ENCODE results near the gene DUSP9. TPM values are rescaled to one million over a fixed set of nuclear protein-coding genes. Genes with fewer than 3 reads are reported as not detected.
"Not testable (repeated sequence)": the region's sequence is repeated elsewhere in the genome, so short reads cannot be mapped to it uniquely, and the experiment has no call there.

DUSP9 gene
- total RNA-seq, 1 donor from 2014 or later = not detected

GRCh38 chrX:153601511-153602110 is 45.4 kb upstream of the DUSP9 start:
- ATAC-seq (no peak), DNase-seq (no peak)
- H3K4me3 ChIP-seq = no peak overlapping the region
- H3K36me3 ChIP-seq = no peaks in the 10 kb centered on the region
- H3K4me1 ChIP-seq = peaks cover 8% of the 10 kb centered on the region
- H3K9me3 ChIP-seq = no peaks in the 10 kb centered on the region
- intact Hi-C loops (cut with DNase I) = no loop called here
- no peak overlapping the region for H3K27ac ChIP-seq
- no peak for TF ChIP-seq CTCF (IDR thresholded peaks at IDR 0.05)
- no peaks in the 10 kb centered on the region for H3K27me3 ChIP-seq

DNA sequence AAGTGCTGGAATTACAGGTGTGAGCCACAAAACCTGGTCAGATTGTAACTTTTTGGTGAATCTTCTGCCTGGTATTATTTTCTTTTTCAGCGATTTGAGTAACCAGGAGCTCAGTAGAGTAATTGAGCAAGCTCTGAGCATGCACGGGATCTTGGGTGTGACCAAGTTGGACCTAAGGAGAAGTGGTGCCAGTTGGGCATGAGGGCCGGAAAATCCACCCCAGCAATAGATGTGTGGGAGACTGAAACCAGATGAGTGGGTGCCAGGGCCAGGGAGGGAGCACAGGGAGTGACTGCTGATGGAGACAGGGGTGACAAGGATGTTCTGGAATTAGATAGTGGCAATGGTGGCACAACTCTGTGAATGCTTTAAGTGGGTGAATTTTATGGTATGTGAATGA is 44.4 kb upstream of the DUSP9 start:
- Histone ChIP-seq H3K27ac (no peak overlapping the region), H3K4me1 (peaks cover 8% of the 10 kb centered on the region), H3K27me3 (no peaks in the 10 kb centered on the region), H3K9me3 (no peaks in the 10 kb centered on the region), H3K36me3 (no peaks in the 10 kb centered on the region), H3K4me3 (no peak overlapping the region)
- DNase-seq = no peak
- intact Hi-C loops (cut with DNase I) = no loop called here
- peak; percentile 35 for ATAC-seq
- TF ChIP-seq CTCF (IDR thresholded peaks at IDR 0.05) = no peak

DNA sequence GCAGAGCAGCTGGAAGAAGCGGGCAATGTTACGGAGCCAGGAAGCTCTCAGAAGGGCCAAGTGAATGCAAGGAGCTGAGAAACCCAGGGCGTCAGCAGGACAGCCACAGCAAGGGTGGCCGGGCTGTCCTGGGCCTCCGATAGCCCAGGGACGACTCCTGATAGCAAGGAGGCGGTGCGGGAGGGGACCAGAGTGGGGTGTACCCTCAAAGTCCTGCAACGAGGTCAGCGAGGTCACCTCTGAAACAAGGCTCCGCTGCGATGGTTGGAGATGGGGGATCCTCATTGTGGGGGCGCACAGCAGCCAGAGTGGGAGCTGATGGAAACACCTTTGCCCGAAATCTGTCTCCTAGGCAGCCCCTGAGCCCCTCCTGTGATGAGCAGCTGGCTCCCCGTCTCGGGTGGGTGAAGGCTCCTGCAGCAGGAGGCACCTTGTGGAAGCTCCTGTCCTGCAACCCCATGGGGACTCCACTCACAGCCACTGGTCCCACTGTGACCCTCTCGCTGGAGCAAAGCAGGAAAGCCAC is 43.8 kb upstream of the DUSP9 start:
- Histone ChIP-seq H3K27me3 (no peaks in the 10 kb centered on the region), H3K27ac (no peak overlapping the region), H3K9me3 (no peaks in the 10 kb centered on the region), H3K4me1 (peaks cover 5% of the 10 kb centered on the region), H3K4me3 (no peak overlapping the region), H3K36me3 (no peaks in the 10 kb centered on the region)
- no peak for TF ChIP-seq CTCF (IDR thresholded peaks at IDR 0.05)
- intact Hi-C loops (cut with DNase I) = no loop called here
- ATAC-seq (no peak), DNase-seq (no peak)

DNA sequence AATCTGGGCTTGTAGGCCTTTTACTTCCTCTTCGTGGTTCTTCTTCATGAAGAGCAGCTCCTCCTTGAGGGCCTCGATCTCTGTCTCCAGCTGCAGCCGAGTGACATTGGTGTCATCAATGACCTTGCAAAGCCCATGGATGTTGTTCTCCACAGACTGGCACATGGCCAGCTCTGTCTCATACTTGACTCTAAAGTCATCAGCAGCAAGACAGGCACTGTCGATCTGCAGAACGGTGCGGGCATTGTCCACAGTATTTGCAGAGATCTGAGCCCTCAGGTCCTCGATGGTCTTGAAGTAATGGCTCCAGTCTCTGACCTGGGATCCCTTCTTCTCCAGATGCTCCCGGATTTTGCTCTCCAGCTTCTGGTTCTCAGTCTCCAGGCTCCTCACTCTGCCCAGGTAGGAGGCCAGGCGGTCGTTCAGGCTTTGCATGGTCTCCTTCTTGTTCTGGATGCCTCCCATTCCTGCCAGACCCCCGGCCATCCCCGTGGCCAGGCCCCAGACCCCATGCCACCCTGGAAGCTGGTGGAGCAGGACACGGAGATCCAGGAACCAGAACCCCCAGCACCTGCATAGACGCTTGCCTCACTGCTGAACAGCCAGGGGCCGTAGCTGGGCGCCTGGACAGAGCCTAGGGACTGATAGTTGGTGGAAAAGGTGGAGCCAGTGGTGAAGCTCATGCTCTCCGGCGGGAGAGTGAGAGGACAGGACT is 42.2 kb upstream of the DUSP9 start:
- H3K36me3 ChIP-seq; H3K27me3 ChIP-seq; H3K4me3 ChIP-seq; intact Hi-C loops (cut with DNase I); H3K27ac ChIP-seq; ATAC-seq; H3K9me3 ChIP-seq; H3K4me1 ChIP-seq; DNase-seq: not testable (repeated sequence)

DNA sequence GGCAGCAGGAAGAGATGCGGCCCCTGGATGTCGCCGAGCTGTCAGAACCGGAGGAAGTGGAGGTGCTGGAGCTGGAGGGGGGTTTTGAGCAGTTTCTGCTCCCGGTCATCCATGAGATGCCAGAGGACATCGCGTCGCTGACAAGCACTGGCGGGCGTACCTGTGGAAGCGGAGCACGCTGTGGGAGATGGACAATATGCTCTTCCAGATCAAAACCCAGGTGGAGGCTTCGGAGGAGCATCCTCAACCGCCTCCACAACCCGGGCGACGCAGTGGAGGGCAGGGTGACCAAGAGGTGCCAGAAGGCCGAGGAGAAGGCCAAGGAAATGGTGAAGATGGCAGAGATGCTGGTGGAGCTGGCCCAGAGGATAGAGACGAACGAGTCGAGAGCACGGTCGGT is 40.5 kb upstream of the DUSP9 start:
- intact Hi-C loops (cut with DNase I) = no loop called here
- DNase-seq (no peak), ATAC-seq (no peak)
- no peak overlapping the region for H3K4me3 ChIP-seq
- TF ChIP-seq CTCF (IDR thresholded peaks at IDR 0.05) = no peak
- H3K27me3 ChIP-seq = no peaks in the 10 kb centered on the region
- no peak overlapping the region for H3K27ac ChIP-seq
- no peaks in the 10 kb centered on the region for H3K36me3 ChIP-seq
- H3K4me1 ChIP-seq = no peaks in the 10 kb centered on the region
- no peaks in the 10 kb centered on the region for H3K9me3 ChIP-seq

DNA sequence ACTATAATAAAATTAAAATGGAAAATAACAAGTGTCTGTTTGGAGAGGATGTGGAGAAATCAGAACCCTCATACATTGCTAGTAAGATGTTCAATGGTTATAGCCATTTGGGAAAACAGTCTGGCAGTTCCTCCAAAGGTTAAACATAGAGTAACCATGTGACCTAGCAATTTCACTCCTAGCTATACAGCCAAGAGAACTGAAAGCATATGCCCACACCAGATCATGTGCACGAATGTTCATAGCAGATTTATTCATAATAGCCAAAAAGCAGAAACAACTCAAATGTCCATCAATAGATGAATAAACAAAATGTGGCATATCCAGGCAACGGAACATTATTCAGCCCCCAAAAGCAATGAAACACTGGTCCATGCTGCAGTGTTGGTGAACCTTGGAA is 38.6 kb upstream of the DUSP9 start:
- no peak overlapping the region for H3K27ac ChIP-seq
- ATAC-seq (peak; percentile 67), DNase-seq (no peak)
- TF ChIP-seq CTCF (IDR thresholded peaks at IDR 0.05) = no peak
- H3K4me1 ChIP-seq = no peaks in the 10 kb centered on the region
- H3K4me3 ChIP-seq = no peak overlapping the region
- no peaks in the 10 kb centered on the region for H3K27me3 ChIP-seq
- intact Hi-C loops (cut with DNase I) = no loop called here
- H3K36me3 ChIP-seq = no peaks in the 10 kb centered on the region
- H3K9me3 ChIP-seq = no peaks in the 10 kb centered on the region
